ENCODE data around the gene SPECC1L.

- TF ChIP-seq CTCF (IDR thresholded peaks at IDR 0.05): no peak
- TF ChIP-seq EP300 (IDR thresholded peaks at IDR 0.05): no peak
- no peak for TF ChIP-seq POLR2A (IDR thresholded peaks at IDR 0.05; ENCODE audit: low read depth)
Measured at GRCh38 chr22:24420072-24420976, 149.7 kb downstream of the SPECC1L start.
